Measurements from ENCODE around the gene MID1.

MID1 gene

GRCh38 chrX:10631416-10632145 lies 11.2 kb upstream of the MID1 start:
- TF ChIP-seq POLR2A (IDR thresholded peaks at IDR 0.05; ENCODE audit: low read length) (no peak), GATA1 (IDR thresholded peaks at IDR 0.05; ENCODE audit: low read depth, low read length) (no peak)
- DNase-seq, result no peak

GRCh38 chrX:10630320-10630719 lies 9.9 kb upstream of the MID1 start:
- TF ChIP-seq POLR2A (IDR thresholded peaks at IDR 0.05; ENCODE audit: low read length) (no peak), GATA1 (IDR thresholded peaks at IDR 0.05; ENCODE audit: low read depth, low read length) (no peak)
- DNase-seq, result no peak

DNA sequence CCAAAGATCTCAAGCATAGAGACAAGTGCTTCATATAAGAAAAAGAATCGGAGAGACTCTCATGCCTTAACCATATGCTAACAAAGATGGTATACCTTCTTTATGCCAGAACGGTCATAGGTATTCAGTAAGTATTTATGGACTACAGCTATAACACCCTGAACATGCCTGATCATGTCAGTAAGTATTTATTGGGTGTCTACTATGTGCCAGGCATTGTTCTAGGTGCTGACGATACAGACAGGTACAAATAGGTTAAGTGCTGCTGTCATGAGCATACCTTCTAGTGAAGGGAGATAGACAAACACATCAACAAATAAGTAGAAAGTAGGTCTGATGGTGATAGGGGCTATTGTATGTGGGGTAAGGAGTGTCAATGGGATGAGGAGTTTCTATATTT lies 9.5 kb upstream of the MID1 start:
- TF ChIP-seq GATA1 (IDR thresholded peaks at IDR 0.05; ENCODE audit: low read depth, low read length) (no peak), POLR2A (IDR thresholded peaks at IDR 0.05; ENCODE audit: low read length) (no peak)
- DNase-seq, result no peak

GRCh38 chrX:10628906-10629305 lies 8.5 kb upstream of the MID1 start:
- TF ChIP-seq GATA1 (IDR thresholded peaks at IDR 0.05; ENCODE audit: low read depth, low read length) (no peak), POLR2A (IDR thresholded peaks at IDR 0.05; ENCODE audit: low read length) (no peak)
- DNase-seq, result no peak

DNA sequence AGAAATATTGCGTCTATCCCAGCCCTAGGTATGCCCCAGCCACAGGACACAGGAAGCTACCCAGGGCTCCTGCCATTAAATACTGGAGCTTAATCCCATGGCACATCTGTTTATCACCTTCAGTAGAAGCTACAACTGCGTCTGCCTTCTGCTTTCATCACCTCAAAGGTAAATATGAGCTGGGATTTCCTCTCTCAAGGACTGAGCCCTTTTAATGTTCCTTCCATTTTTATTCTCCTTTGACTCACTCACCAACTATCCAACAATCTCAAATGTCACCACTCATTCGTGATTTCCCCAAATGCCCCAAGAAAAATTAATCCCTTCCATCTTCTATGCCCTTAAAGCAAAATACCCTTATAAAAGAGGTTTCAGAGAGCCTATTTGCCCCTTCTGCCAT lies 1.8 kb upstream of the MID1 start:
- no peak for TF ChIP-seq GATA1 (IDR thresholded peaks at IDR 0.05; ENCODE audit: low read depth, low read length)
- TF ChIP-seq POLR2A (IDR thresholded peaks at IDR 0.05; ENCODE audit: low read length), result no peak
- no peak for DNase-seq

- DNase-seq, result no peak
- no peak for TF ChIP-seq POLR2A (IDR thresholded peaks at IDR 0.05; ENCODE audit: low read length)
- TF ChIP-seq GATA1 (IDR thresholded peaks at IDR 0.05; ENCODE audit: low read depth, low read length), result no peak
Observed at GRCh38 chrX:10619425-10620046, 849 bp downstream of the MID1 start.

DNA sequence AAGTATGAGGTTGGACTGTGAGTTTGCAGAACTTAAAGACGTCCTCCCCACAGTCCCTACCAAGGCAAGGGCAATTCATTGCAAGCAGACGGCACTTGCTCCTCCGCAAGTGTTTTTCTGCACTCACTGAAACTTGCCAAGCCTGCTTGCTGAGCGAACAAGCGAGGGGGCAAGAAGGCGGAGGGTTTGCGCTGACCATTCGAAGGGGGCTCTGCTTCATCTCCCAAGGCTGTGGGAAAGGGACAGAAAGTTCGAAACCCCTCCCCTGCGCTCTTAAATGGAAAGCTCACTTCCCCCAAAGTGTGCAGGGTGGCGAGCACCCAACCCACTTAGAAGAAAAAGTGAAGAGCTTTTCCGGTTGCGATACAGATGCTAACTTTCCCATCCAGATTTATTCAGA lies 1.4 kb downstream of the MID1 start:
- no peak for TF ChIP-seq GATA1 (IDR thresholded peaks at IDR 0.05; ENCODE audit: low read depth, low read length)
- DNase-seq, result no peak

DNA sequence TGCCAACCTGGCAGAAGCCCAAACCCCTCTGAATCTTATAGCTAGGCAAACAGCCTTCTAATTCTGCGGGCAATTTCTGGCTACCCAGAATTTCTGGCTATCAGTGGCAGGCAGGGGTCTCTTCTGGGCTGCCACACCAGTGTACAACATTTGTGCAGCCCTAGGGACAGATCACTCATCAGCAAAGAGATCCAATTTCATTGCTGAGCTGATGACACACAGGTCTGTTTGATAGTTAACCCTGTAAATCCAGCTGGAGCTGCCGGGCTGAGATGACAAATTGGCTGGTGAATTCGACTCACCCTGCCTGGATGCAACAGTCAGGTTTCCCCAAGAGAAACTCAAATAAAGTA lies 2.4 kb downstream of the MID1 start:
- no peak for DNase-seq
- no peak for TF ChIP-seq GATA1 (IDR thresholded peaks at IDR 0.05; ENCODE audit: low read depth, low read length)
- TF ChIP-seq POLR2A (IDR thresholded peaks at IDR 0.05; ENCODE audit: low read length), result no peak

DNA sequence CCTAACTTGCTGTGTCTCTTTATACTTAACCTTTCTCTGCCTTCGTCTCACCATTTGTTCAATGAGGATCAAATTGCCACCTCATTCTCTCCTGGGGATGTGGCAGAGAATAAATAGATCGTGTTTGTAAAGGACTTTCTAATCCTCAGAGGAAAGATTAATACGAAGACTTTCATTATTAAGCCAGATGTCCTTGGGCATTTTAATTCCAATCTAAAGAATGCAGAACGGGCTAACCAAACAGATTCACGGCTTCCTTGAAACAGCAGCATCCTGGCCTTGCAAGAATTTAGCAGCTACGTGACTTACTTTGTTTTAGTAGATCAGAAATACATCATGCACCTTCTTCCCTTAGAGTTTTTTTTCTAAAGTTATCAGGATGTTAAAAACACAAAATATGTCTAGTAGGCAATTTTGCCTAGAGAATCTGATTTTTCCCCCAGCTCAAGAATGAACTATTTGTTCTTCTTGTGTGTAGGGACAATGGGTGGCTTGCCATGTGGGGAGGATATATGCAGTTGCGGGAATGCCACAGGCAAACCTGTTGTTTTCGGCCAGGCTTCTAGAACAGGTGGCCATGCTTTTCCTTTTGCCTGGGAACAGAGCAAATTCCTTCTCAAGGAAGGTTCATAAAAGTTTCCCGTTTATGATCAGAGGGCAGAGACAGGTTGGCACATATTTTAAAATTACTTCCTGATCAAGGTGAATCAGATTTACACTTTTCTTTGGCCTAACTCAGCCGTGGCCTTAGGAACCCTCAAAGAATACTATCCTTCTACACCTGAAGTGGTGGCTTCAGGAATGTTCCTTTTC lies 3.0 kb downstream of the MID1 start:
- no peak for DNase-seq
- TF ChIP-seq POLR2A (IDR thresholded peaks at IDR 0.05; ENCODE audit: low read length) (no peak), GATA1 (IDR thresholded peaks at IDR 0.05; ENCODE audit: low read depth, low read length) (no peak)

DNA sequence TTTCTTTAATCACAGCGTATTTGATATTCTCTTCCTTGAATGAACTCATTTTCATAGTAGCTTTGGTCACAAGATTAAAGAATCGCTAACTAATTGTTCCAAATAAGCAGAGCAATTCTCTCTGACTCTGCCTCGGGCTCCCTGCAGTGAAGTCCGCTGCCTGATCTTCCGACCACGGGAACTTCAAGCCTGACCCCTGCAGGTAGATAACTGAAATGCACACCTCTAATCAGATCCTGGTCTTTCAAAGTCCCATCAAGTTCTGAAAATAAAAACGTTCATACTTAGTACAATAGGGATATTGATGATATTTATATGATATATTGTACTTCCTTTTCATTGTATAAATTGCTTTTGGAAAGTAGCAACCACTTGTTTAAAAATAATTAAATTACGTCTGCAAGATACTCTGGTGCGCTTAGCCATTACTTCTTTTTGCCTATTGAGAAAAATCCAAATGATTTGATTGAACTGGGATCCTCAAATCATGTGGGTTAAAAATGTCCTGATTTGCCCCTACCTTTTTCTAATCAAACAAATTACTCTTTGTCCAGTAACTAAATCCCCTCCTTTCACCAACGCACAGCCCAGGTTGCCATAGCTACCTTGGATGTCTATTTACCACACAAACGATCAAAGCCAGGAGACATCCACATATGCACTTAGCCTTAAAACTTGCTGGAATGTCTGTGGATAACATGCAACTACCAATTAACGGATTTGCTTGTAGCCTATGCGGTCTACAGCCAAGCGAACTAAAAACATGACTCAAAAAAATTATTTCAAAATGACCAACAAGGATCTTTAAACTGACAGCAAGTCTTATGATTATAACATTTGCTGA lies 4.2 kb downstream of the MID1 start:
- TF ChIP-seq GATA1 (IDR thresholded peaks at IDR 0.05; ENCODE audit: low read depth, low read length), result no peak
- no peak for TF ChIP-seq POLR2A (IDR thresholded peaks at IDR 0.05; ENCODE audit: low read length)
- peak; percentile 34 to 51 for DNase-seq

DNA sequence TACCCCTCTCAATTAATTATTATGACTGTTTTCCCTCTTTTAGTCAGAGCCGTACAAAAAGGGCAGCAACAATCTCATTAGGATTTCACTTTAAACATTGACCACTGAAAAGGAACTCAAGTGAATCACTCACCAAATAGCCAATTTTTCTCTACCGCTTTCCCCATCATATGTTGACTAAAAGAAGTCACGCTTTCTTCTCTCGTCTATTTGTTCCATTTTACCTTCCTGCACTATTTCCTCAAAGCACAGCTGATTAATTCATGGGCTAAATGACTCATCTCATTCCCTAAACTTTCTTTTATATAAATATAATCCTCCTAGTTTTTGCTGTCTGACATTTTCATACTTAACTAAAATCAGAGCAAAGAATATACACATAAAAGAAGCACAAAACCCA lies 8.2 kb downstream of the MID1 start:
- DNase-seq, result no peak
- TF ChIP-seq GATA1 (IDR thresholded peaks at IDR 0.05; ENCODE audit: low read depth, low read length) (no peak), POLR2A (IDR thresholded peaks at IDR 0.05; ENCODE audit: low read length) (no peak)

- TF ChIP-seq POLR2A (IDR thresholded peaks at IDR 0.05; ENCODE audit: low read length) (no peak), GATA1 (IDR thresholded peaks at IDR 0.05; ENCODE audit: low read depth, low read length) (no peak)
- no peak for DNase-seq
Observed at GRCh38 chrX:10611441-10612090, 8.8 kb downstream of the MID1 start.

- no peak for TF ChIP-seq GATA1 (IDR thresholded peaks at IDR 0.05; ENCODE audit: low read depth, low read length)
- TF ChIP-seq POLR2A (IDR thresholded peaks at IDR 0.05; ENCODE audit: low read length), result no peak
- no peak for DNase-seq
Observed at GRCh38 chrX:10608099-10608498, 12.3 kb downstream of the MID1 start.

Measured in erythroblast (primary cell).